Activated T-cell treated with anti-CD3 and anti-CD28 coated beads, Interleukin-2, amount 50 U/mL, for 72 hours (primary cell): Measurements from ENCODE around the gene GPRC5B. TPM values are rescaled to one million over a fixed set of nuclear protein-coding genes. Genes with fewer than 3 reads are reported as not detected.

Experiments used
- ATAC-seq, 2 donors: fragments of 150-1000 bp; cut with Tn5 transposase; replicated peaks in 1 of 2; 2 replicates each; pipeline ENCODE4 v1.10.0; 2021; ENCODE audit warnings: moderate library complexity in 2 of 2, mild to moderate bottlenecking in 1 of 2
- DNase-seq, 2 donors: peaks; one replicate each; pipeline ENCODE4 v3.0.0; 2021 to 2022; ENCODE audit warnings: mixed read lengths in 1 of 2
- H3K27ac Mint-ChIP-seq: one replicate; pipeline ENCODE4 v1.8.0; 2022; ENCODE audit warnings: mild to moderate bottlenecking, moderate library complexity, mixed read lengths
- H3K27me3 Mint-ChIP-seq: one replicate; pipeline ENCODE4 v1.8.0; 2022; ENCODE audit warnings: low read depth, mixed read lengths
- H3K36me3 Mint-ChIP-seq, 2 donors: one replicate each; pipeline ENCODE4 v1.8.0; 2022; ENCODE audit warnings: mixed read lengths in 2 of 2, mild to moderate bottlenecking in 1 of 2; ENCODE audit not compliant: insufficient read depth in 2 of 2
- H3K4me1 Mint-ChIP-seq: one replicate; pipeline ENCODE4 v1.8.0; 2022; ENCODE audit warnings: low read depth, mixed read lengths
- H3K4me3 Mint-ChIP-seq, 2 donors: one replicate each; pipeline ENCODE4 v1.8.0; 2022; ENCODE audit warnings: mild to moderate bottlenecking in 2 of 2, mixed read lengths in 2 of 2, moderate library complexity in 2 of 2
- H3K9me3 Mint-ChIP-seq, 2 donors: one replicate each; pipeline ENCODE4 v1.8.0; 2022; ENCODE audit warnings: mixed read lengths in 2 of 2
- total RNA-seq, 2 donors: library from RNA; stranded (reverse); gene quantifications; one replicate each; pipeline ENCODE4 v1.2.3, GENCODE V29; 2022

GPRC5B gene
- total RNA-seq = under 1 TPM in 1 of 2 donors, not detected in 1; 0.17 TPM

- ATAC-seq = peak; percentile 71 to 76
- no peak within 1 kb of the TSS for H3K27ac Mint-ChIP-seq
- peak within 1 kb of the TSS; percentile 78 to 81 for H3K4me3 Mint-ChIP-seq
- peaks cover 24% of the 10 kb centered on the region for H3K4me1 Mint-ChIP-seq
- peak; percentile 31 to 49 for DNase-seq
- no peaks in the 10 kb centered on the region for H3K36me3 Mint-ChIP-seq
- H3K9me3 Mint-ChIP-seq = no peaks in the 10 kb centered on the region
- H3K27me3 Mint-ChIP-seq = peaks cover 22% of the 10 kb centered on the region
These were observed at the start of gene GPRC5B for GRCh38 chr16:19884611-19885450. Gene GPRC5B, minus strand, starts transcription at chr16:19884848. Its CDS starts 12,003 bp downstream, at chr16:19872845.

DNA sequence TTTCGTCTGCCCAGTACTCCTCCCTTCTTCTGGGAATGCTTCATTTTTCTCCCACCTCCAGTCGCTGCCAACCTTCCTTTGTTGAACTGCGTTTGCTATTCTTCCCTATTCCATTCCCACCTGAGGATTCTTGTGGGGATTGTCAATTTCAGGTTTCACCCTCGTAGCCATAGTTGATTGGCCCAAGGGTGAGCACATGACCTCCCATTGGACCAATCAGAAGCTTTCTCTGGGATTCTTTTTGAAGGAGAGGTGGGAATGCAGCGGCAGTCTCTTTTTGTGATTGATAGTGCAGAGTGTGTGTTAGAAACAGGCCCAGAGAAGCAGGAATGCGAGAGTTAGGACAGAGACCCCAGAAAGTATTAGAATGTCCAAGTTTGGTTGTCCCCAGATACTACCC is 49.1 kb upstream of the GPRC5B start:
- ATAC-seq = no peak
- Mint-ChIP-seq H3K27ac (no peak overlapping the region), H3K9me3 (peaks cover 0 to 3% of the 10 kb centered on the region in 2 donors)

GRCh38 chr16:19929062-19929511 is 44.4 kb upstream of the GPRC5B start:
- H3K27me3 Mint-ChIP-seq = peaks cover 8% of the 10 kb centered on the region
- peaks cover 0 to 3% of the 10 kb centered on the region in 2 donors for H3K9me3 Mint-ChIP-seq
- no peak overlapping the region for H3K27ac Mint-ChIP-seq
- no peak overlapping the region for H3K4me3 Mint-ChIP-seq
- no peaks in the 10 kb centered on the region for H3K4me1 Mint-ChIP-seq
- DNase-seq (no peak), ATAC-seq (no peak)
- H3K36me3 Mint-ChIP-seq = no peaks in the 10 kb centered on the region

More for the DNA sequence above, 49.1 kb upstream of the GPRC5B start:
- Mint-ChIP-seq H3K4me3 (no peak overlapping the region), H3K27me3 (peaks cover 6% of the 10 kb centered on the region), H3K36me3 (no peaks in the 10 kb centered on the region), H3K4me1 (no peaks in the 10 kb centered on the region)
- DNase-seq = no peak

- peaks cover 8% of the 10 kb centered on the region for H3K27me3 Mint-ChIP-seq
- no peak overlapping the region for H3K4me3 Mint-ChIP-seq
- no peak for ATAC-seq
- DNase-seq = no peak
- H3K36me3 Mint-ChIP-seq = no peaks in the 10 kb centered on the region
- H3K4me1 Mint-ChIP-seq = no peaks in the 10 kb centered on the region
- H3K27ac Mint-ChIP-seq = no peak overlapping the region
- no peaks in the 10 kb centered on the region for H3K9me3 Mint-ChIP-seq
These were observed 43.8 kb upstream of the GPRC5B start for GRCh38 chr16:19928432-19928831.

DNA sequence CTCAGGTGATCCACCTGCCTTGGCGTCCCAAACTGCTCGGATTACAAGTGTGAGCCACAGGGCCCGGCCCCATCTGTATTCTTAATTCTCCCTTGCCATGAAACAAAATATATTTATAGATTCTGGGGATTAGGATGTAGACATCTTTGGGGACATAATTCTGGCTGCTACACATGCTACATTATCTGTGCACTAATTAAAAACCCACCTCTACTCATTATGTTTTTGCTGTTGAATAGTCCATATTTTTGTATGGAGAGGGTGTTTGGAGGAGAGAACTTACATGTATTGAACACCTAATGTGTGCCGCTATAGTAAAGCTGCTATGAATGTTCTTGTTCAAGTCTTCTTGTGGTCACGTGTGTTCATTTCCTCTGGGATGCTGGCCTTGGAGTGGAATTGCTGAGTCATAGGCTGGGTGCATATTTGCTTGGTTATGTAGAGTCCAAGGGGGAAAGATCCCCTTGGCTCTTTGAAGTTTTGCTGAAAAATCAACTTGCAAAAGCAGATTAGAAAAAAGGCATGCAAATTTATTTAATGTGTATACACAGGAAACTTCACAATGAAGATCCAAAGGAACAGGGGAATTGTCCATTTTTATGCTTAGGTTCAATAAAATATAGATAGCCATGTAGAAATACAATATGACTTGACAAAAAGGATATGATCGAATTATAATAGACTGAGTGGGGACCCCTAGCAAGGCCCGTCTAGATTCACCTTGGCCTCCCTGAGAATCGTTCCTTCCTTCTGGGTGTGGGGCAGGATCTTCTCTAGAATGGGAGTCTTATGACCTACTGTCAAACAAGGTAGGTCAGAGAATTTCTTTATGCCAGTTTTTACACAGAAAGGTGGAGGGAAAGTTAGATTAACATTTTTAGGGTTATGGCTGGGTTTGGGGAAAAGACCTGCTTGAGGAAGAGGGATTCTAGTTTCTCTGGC is 42.1 kb upstream of the GPRC5B start:
- DNase-seq = no peak
- H3K36me3 Mint-ChIP-seq = no peaks in the 10 kb centered on the region
- no peak for ATAC-seq
- no peak overlapping the region for H3K4me3 Mint-ChIP-seq
- no peak overlapping the region for H3K27ac Mint-ChIP-seq
- no peaks in the 10 kb centered on the region for H3K9me3 Mint-ChIP-seq
- no peaks in the 10 kb centered on the region for H3K4me1 Mint-ChIP-seq
- H3K27me3 Mint-ChIP-seq = peaks cover 8% of the 10 kb centered on the region

- H3K27me3 Mint-ChIP-seq = peaks cover 24% of the 10 kb centered on the region
- no peaks in the 10 kb centered on the region for H3K4me1 Mint-ChIP-seq
- ATAC-seq = no peak
- H3K4me3 Mint-ChIP-seq = no peak overlapping the region
- no peaks in the 10 kb centered on the region for H3K9me3 Mint-ChIP-seq
- no peak overlapping the region for H3K27ac Mint-ChIP-seq
- no peak for DNase-seq
- no peaks in the 10 kb centered on the region for H3K36me3 Mint-ChIP-seq
These were observed 38.7 kb upstream of the GPRC5B start for GRCh38 chr16:19923396-19923795.

GRCh38 chr16:19919142-19919541 is 34.5 kb upstream of the GPRC5B start:
- H3K27ac Mint-ChIP-seq = no peak overlapping the region
- no peak for ATAC-seq
- H3K27me3 Mint-ChIP-seq = peaks cover 16% of the 10 kb centered on the region
- no peak overlapping the region for H3K4me3 Mint-ChIP-seq
- no peaks in the 10 kb centered on the region for H3K36me3 Mint-ChIP-seq
- H3K9me3 Mint-ChIP-seq = no peaks in the 10 kb centered on the region
- DNase-seq = no peak
- H3K4me1 Mint-ChIP-seq = no peaks in the 10 kb centered on the region

GRCh38 chr16:19916064-19916463 is 31.4 kb upstream of the GPRC5B start:
- Mint-ChIP-seq H3K27me3 (peaks cover 10% of the 10 kb centered on the region), H3K4me3 (no peak overlapping the region), H3K4me1 (no peaks in the 10 kb centered on the region), H3K36me3 (no peaks in the 10 kb centered on the region), H3K9me3 (no peaks in the 10 kb centered on the region), H3K27ac (no peak overlapping the region)
- ATAC-seq (no peak), DNase-seq (no peak)

DNA sequence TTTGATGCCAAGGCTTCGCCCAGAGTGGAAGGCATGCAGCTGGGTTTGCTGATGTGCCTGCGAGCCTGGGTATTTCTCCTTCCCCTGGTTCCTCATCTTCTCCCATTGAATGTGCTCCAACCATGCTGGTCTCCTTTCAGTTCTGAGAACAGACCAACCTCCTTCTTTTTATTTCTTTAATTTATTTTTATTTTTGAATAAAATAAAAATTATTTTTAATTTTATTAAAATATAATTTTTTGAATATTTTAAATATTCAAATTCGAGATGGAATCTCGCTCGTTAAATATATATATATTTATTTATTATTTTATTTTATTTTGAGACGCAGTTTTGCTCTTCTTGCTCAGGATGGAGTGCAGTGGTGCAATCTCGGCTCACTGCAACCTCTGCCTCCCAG is 30.2 kb upstream of the GPRC5B start:
- ATAC-seq (no peak), DNase-seq (no peak)
- no peaks in the 10 kb centered on the region for H3K36me3 Mint-ChIP-seq

DNA sequence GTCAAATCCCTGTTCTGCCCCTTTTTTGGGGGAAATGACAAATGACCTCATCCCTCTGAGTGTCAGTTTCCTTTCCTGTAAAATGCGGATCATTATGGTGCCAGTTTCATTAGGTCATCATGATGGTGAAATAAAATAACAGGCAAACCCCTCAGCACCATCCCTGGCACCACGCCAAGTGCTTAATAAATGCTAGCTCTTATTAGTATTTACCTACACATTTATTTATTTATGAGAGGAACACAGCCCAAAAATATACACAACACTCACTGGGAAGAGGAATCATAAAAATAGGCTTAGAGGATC is 28.6 kb upstream of the GPRC5B start:
- DNase-seq = no peak
- H3K36me3 Mint-ChIP-seq = no peaks in the 10 kb centered on the region
- peaks cover 1% of the 10 kb centered on the region for H3K27me3 Mint-ChIP-seq
- H3K4me3 Mint-ChIP-seq = no peak overlapping the region
- H3K9me3 Mint-ChIP-seq = no peaks in the 10 kb centered on the region
- H3K4me1 Mint-ChIP-seq = no peaks in the 10 kb centered on the region
- no peak for ATAC-seq
- H3K27ac Mint-ChIP-seq = no peak overlapping the region

More for the DNA sequence above, 30.2 kb upstream of the GPRC5B start:
- Mint-ChIP-seq H3K4me3 (no peak overlapping the region), H3K27me3 (peaks cover under 1% of the 10 kb centered on the region), H3K4me1 (no peaks in the 10 kb centered on the region), H3K27ac (no peak overlapping the region), H3K9me3 (no peaks in the 10 kb centered on the region)

DNA sequence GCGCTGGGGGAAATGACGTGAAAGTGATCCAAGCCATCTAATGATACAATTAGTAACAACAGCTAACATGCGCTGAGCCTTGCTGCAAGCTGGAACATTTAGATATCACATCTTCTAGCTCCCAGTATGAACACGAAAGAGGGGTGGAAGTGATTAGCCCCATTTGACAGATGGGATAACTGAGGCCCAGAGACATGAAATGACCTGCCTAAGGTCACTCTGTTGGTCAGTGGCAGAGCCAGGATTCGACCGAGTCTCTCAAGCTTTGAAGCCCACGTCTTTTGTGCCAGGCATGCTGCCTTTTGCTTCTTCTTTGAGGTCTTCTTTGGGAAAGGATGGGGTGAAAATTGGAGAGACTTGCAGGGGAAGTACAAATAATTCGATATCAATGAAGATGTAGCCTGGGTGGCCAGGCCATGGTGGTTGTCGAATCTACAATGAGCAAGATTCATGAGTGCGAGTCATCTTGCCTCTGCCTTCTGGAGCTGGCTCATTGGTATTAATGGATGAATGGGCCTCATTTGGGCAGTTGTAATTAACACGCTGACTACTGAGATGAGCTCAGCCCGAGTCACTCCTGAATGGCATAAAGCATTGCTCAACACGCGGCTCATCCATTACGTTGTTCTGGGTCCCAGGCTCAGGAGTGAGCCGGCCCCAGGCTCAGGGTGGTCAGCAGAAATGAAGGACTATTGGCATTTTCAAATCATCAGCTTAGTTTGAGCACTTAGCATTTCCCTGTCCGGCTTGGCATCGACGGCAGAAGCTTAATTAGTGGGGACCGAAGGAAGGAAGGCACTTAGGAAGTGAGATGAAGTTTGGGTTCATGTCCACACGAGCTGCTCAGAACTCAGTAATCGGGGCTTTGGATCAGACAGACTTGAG is 28.0 kb upstream of the GPRC5B start:
- peaks cover 4% of the 10 kb centered on the region for H3K4me1 Mint-ChIP-seq
- H3K27ac Mint-ChIP-seq = no peak overlapping the region
- H3K9me3 Mint-ChIP-seq = no peaks in the 10 kb centered on the region
- DNase-seq = no peak
- no peaks in the 10 kb centered on the region for H3K36me3 Mint-ChIP-seq
- H3K4me3 Mint-ChIP-seq = no peak overlapping the region
- no peak for ATAC-seq
- peaks cover 7% of the 10 kb centered on the region for H3K27me3 Mint-ChIP-seq

- Mint-ChIP-seq H3K9me3 (no peaks in the 10 kb centered on the region), H3K27ac (no peak overlapping the region), H3K36me3 (no peaks in the 10 kb centered on the region), H3K4me1 (peaks cover 12% of the 10 kb centered on the region), H3K4me3 (no peak overlapping the region), H3K27me3 (peaks cover 15% of the 10 kb centered on the region)
- ATAC-seq (no peak), DNase-seq (no peak)
These were observed 27.3 kb upstream of the GPRC5B start for GRCh38 chr16:19911747-19912454.
